HG02798 (cell line): Measurements from ENCODE around the gene PHACTR2.
"Not testable (repeated sequence)": the region's sequence is repeated elsewhere in the genome, so short reads cannot be mapped to it uniquely, and the experiment has no call there.

Source experiments
- ATAC-seq: cut with Tn5 transposase; IDR thresholded peaks from one replicate; pipeline ENCODE4 v1.9.1; 2021; ENCODE audit warnings: mild to moderate bottlenecking; ENCODE audit not compliant: unreplicated experiment, poor library complexity

PHACTR2 gene

DNA sequence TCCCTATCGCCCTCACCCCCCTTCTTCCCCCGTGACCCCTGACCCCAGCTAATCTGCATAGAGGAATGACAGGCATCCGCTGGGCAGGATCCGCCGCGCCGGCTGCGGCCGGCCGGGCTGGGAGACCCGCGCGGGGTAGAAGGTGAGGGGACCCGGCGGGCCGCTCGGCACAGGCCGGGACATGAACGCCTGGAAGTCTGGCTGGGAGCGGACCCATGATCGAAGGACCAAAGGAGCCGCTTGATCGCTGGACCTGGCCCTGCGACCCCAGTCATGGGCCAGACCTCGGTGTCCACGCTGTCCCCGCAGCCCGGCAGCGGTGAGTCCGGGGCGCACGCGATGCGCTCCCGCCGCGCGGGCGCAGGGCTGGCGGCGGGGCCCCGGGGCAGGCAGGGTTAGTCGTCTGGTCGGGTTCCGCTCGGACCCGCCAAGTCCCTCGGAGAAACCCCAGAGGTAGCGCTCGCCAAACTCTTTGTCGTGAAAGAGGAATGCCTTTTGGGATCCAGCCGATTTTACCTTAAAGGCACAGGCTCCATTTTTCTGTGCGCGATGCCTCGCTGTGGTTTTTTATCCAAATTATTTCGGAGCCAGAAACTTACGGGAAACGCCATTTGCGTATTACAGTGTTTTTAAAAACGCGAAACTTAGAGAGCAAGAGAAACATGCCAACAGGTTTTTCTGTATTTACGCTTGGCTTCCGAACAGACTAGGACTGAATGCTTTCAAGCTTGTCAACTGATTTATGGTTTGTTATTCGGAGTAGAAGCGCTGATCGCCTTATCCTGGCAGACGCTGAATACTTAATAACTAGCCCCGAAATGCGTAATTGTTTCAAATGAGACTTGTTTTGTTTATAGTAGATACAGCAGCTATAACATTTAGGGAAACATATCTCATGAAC, at the start of gene PHACTR2:
PHACTR2 (plus strand) TSS at position 75 of the 901 bp plus-strand sequence; CDS start at position 274, 199 bp downstream.
- ATAC-seq: peak; percentile 37

DNA sequence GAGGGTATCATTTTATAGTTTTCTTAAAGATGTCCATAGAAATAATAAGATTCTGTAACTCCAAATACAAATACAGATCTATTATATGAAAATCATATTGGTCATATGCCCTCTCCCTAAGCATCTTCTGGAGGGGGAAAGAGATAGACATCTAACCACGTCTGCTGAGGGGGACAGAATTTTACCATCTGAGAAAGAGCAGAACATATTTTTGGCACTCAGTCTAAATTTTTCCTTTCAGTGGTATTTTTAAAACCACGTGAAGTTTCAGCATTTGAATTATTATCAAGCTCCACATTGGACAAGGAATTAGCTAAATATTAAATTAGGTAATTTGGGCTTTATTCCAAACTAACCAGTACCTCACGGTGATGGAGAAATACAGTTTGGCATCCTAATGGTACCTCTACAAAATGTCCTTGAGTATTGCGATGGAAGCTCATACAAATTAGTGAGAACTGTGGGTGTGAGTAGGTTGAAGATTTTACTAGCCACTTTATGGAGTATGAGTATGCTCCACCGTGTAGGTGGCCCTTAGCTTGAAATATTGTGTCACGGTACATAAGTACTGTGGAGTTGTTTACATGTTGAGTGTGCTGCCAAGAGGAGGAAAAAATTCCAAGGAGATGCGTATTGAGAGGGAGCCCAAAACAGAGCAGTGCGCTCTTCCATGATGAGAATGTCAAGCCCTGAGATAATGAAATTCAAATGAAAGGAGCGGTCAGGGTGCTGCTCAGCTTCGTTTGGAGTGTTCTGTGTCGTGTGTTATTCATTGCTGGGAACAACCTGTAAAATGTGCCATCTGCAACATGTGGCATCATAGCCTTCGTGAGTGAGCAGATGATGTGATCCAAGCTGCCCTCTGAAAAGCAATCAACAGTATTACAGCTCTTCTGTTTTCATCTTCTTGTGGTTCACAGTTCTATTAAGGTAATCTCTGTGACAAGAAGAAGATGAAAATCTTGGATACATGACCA, 48.4 kb upstream of the PHACTR2 start:
- ATAC-seq: no peak

DNA sequence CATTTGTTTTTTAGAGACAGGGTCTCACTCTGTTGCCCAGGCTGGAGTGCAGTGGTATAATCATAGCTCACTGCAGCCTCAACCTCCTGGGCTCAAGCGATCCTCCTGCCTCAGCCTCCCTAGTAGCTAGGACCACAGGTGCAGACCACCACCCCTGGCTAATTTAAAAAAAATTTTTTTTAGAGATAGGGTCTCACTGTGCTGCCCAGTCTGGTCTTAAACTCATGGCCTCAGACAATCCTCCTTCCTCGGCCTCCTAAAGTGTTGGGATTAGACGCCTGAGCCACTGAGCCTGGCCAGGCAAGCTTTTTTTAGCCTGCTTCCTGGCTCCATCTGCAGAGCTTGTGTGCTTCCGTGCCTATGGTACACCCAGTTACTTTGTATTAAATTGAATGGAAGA, 46.6 kb upstream of the PHACTR2 start:
- not testable (repeated sequence) for ATAC-seq

DNA sequence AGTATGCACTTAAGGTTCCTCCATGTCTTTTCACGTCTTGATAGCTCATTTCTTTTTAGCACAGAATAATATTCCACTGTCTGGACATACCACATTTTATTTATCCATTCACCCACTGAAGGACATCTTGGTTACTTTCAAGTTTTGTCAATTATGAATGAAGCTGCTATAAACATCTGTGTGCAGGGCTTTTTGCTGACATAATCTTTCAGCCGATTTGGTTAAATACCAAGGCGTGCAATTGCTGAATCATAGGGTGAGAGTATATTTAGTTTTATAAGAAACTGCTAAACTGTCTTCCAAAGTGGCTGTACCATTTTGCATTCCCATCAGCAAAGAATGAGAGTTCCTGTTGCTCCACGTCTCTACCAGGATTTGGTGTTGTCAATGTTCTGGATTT, 44.9 kb upstream of the PHACTR2 start:
- ATAC-seq: no peak

DNA sequence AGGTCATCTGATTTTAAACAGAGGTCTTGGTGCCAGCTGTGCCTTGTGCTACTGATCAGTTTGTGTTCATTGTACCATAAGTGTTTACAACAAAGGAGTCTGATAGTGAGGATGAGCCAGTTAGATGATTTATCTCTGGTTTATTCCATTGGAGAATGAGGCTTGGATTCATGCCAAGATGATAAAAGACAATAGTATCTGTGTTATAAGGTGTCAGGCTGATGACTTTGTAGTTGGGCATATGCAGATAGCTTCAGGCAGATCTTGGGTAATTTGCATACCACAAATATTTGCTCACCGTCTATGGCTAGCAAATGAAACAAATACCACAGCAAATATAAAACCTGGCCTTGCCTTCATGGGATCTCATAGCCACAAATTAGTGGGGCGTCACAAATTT, 43.3 kb upstream of the PHACTR2 start:
- no peak for ATAC-seq

DNA sequence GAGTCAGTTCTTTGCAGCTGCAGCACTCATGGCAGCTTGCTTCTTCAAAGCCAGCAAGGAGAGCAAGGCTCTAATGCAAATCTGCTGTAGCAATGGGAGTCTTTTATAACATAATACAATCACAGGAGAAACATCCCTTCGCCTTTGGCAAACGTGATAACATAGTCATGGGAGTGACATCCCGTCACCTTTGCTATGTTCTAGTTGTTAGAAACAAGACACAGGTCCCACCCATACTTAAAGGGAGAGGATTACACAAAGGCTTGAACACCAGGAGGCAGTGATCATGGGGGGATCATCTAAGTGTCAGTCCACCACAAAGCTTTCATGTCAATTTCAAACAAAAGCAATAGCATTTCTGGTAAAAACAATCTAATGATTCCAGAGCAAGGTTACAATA, 40.1 kb upstream of the PHACTR2 start:
- ATAC-seq: no peak

DNA sequence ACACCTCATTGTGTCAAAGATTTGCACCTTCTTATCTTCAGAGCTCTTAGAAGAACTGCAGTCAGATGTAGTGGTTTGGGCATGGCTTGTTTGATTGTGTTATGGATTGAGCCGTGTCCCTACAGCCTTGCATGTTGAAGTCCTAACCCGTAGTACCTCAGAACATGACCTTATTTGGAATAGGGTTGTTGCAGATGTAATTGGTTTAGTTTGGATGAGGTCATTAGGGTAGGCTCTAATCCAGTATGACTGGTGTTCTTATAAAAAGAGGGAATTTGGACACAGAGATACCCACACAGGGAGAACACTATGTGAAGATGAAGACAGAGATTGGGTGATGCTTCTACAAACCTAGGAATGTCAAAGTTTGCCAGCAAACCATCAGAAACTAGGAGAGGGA, 35.4 kb upstream of the PHACTR2 start:
- no peak for ATAC-seq

DNA sequence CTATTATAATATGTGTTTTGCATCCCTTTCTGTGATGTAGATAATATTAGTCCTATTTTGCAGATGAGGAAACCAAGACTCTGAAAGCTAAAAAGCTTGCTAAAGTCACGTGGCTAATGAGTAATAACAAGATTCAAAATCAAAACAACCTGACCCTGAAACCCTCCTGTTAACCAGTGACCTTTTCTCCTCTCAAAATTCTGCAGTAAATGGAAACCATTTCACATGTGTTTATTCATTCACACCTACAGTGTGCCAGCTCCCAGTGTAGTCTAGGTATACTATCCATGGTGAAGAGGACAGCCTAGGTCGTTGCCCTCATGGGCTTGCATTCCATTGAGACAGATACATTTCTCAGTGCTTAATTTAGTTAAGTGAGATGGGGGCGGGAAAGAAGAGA, 30.6 kb upstream of the PHACTR2 start:
- no peak for ATAC-seq

DNA sequence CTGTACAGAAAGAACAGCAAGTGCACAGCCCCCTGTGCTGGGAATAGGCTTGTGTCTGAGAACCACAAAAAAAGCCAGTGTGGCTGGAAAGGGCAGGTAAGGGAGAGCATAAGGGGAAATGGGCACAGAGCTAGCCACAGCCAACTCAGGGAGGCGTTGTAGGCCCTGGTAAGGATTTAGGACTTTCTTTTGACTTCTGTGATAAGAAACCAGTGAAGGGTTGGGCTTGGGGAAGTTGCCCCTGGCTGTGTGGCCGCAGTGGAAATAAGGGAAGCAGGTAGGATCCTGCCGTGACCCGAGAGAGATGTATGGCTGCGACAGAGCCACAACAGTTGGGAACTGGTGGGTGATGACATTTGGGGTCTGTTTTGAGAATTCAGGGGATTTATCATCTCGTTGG, 30.0 kb upstream of the PHACTR2 start:
- no peak for ATAC-seq

DNA sequence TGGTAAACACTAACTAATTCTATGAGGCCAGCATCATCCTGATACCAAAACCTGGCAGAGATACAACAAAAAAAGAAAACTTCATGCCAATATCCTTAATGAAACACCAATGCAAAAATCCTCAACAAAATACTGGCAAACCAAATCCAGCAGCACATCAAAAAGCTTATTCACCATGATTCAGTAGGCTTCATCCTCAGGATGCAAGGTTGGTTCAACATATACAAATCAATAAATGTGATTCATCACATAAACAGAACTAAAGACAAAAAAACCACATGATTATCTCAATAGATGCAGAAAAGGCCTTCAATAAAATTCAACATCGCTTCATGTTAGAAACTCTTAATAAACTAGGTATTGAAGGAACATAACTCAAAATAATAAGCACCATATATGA, 28.4 kb upstream of the PHACTR2 start:
- ATAC-seq: not testable (repeated sequence)

DNA sequence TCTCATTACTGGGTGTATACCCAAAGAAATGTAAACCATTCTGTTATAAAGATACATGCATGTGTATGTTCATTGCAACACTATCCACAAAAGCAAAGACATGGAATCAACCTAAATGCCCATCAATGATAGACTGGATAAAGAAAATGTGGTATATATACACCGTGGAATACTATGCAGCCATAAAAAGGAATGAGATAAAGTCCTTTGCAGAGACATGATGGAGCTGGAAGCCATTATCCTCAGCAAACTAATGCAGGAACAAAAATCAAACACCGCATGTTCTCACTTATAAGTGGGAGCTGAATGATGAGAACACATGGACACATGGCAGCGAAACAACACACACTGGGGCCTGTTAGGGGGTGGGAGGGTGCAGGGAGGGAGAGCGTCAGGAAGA, 26.4 kb upstream of the PHACTR2 start:
- not testable (repeated sequence) for ATAC-seq

DNA sequence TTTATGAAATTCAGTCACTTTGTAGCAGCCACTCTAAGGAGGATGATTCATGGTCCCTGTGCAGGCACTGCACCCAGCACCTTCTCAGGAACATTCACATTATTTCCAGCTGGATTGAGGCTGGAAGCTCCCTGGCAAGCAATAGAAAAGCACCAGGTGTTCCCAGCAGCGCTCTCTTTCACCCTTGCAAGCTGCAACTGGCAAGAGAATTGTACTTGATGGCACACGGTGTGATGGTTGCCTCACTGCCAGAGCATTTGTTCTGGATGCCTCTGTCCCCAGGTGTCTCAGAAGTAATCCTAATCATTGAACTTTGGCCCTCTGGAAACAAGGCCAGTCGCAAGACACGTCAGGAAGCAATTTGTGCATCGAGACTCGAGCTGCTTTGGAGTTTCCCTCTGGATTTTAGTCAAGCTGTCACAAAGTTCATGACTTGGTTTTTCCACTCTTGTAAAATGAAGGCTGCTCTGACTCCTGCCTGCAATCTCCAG, 24.9 kb upstream of the PHACTR2 start:
- ATAC-seq: no peak

DNA sequence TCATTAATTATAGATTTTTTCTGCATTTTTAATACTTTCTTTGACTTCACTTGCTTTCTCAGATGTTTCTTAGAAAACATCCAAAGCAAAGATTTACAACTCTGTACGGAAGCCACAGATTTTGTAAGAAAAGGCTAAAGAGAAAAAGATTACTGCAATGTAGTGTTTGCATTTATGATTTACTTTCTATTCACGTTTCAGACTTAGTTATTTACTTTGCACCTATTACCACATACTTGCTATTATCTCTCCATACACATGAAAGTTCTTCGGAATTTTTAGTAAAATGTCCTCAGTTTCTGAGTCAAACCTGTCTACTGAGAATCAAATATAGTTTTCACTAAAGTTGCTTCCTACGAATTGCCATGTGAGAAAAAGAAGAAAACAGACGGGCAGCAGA, 22.2 kb upstream of the PHACTR2 start:
- no peak for ATAC-seq

DNA sequence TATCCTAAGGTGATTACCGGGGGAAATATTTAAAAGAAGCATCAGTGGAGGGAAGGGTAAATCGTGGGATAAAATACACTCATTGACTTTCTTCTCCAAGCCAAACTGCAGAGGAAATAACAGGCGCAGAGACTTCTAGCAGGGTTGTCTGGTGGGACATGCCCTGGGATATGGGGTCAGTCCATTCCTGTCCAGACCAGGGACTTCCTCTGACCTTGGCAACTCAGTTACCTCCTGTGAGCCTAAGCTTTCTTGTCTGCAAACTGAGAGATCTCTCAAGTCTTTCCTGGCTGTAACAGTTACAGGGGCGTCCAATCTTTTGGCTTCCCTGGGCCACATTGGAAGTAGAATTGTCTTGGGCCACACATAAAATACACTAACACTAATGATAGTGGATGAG, 21.7 kb upstream of the PHACTR2 start:
- ATAC-seq: no peak

DNA sequence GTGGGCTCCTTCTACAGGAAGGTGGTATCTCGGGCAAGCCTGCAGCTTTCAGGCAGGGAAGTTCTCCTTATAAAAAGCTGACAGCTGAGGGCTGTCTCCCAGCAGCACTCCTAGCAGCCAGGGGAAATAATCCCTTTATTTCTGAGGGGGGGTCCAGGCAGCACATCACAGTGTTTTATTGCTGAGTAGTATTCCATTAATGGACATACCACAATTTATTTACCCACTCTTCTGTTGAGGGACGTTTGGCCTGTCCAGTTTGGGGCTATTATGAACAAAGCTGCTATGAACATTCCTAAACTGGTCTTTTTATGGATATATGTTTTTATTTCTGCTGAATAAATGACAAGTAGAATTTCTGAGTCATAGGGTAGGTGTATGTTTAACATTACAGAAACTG, 20.0 kb upstream of the PHACTR2 start:
- no peak for ATAC-seq

DNA sequence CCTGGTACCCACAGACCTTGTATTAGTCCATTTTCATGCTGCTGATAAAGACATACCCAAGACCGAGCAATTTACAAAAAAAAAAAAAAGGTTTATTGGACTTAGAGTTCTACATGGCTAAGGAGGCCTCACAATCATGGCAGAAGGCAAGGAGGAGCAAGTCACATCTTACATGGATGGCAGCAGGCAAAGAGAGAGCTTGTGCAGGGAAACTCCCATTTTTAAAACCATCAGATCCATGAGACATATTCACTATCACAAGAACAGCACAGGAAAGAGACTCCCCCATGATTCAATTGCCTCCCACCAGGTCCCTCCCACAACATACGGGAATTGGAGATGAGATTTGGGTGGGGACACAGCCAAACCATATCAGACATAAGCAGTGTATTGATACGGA, 17.6 kb upstream of the PHACTR2 start:
- not testable (repeated sequence) for ATAC-seq

DNA sequence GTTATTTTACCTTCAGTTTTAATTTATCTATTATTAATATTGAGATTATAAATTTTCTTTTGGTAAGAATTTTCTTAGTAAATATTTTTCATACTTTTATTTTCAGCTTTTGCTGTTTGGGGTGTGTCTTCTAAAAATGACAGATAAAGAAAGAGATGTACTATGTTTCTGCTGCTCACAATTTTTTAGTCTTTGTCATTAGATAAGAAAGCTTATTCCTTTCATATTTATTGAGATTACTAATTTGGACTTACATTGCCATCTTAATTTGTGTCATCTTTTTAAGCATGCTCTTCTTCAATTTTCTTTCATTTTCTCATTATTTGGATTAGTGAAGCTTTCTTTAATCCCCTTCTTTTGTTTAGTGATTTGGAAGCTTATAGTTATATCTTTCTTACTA, 13.6 kb upstream of the PHACTR2 start:
- no peak for ATAC-seq

DNA sequence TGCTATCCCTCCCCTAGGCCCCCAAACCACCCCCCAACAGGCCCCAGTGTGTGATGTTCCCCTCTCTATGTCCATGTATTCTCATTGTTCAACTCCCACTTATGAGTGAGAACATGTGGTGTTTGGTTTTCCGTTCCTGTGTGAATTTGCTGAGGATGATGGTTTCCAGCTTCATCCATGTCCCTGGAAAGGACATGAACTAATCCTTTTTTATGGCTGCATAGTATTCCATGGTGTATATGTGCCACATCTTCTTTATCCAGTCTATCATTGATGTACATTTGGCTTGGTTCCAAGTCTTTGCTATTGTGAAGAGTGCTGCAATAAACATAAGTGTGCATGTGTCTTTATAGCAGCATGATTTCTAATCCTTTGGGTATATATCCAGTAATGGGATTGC, 11.8 kb upstream of the PHACTR2 start:
- not testable (repeated sequence) for ATAC-seq

DNA sequence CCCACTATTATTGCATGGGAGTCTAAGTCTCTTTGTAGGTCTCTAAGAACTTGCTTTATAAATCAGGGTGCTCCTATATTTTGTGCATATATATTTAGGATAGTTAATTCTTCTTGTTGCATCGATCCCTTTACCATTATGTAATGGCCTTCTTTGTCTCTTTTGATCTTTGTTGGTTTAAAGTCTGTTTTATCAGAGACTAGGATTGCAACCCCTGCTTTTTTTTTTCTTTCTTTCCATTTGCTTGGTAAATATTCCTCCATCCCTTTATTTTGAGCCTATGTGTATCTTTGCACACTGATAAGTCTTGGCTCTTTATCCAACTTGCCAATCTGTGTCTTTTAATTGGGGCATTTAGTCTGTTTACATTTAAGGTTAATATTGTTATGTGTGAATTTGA, 8.3 kb upstream of the PHACTR2 start:
- ATAC-seq: not testable (repeated sequence)

DNA sequence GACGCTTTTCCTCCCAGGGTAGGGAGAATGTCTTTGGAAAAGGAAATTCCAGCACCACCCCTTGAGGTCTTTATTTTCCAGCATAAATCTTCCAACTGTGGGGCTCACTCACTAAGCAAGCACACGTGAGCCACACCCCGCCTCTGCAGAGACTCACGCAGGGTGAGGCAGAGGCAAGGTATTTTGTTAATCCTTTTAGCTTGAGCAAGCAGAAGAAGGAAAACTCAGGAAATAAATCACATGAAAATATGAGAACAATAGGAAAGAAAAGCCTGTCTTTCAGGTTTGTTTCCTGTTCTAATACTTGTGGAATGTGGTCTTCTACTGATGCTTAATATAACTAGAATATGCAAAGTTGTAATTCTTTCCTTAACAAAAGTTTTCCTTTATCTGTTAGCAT, 4.1 kb upstream of the PHACTR2 start:
- no peak for ATAC-seq
